GM18868 (cell line): ENCODE measurements around the gene HNRNPU.

Experiments
- ATAC-seq: cut with Tn5 transposase; IDR thresholded peaks from one replicate; pipeline ENCODE4 v1.9.1; 2021; ENCODE audit warnings: mild to moderate bottlenecking, moderate library complexity; ENCODE audit not compliant: unreplicated experiment

The HNRNPU gene

GRCh38 chr1:244810221-244810620 lies 54.1 kb downstream of the HNRNPU start:
- ATAC-seq, result no peak

- no peak for ATAC-seq
These were observed 57.2 kb downstream of the HNRNPU start for GRCh38 chr1:244807138-244807537.

GRCh38 chr1:244804841-244805240 lies 59.5 kb downstream of the HNRNPU start:
- ATAC-seq, result no peak

- ATAC-seq, result no peak
These were observed 61.6 kb downstream of the HNRNPU start for GRCh38 chr1:244802556-244803239.

- no peak for ATAC-seq
These were observed 62.3 kb downstream of the HNRNPU start for GRCh38 chr1:244802041-244802440.

- peak; percentile 95 for ATAC-seq
These were observed 63.1 kb downstream of the HNRNPU start for GRCh38 chr1:244801246-244801645.

- no peak for ATAC-seq
These were observed 63.5 kb downstream of the HNRNPU start for GRCh38 chr1:244800821-244801220.
